Measurements from ENCODE around the gene CACNA1F.

Gene CACNA1F

DNA sequence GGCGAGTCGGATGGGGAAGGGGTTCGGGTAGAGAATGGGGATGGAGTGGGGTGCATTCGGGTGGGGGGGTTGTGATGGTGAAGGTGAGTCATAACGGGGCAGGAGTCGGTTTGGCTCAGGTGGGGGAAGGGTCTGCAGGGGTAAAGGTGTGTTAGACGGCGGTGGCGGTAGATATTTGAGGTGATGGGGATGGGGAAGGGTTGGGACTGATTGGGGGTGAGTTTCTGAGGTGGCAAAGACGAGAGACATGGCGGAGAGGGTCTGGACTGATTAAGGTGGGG is 33.9 kb downstream of the CACNA1F start:
- DNase-seq (ENCODE audit: low read depth, low spot score) = no peak

DNA sequence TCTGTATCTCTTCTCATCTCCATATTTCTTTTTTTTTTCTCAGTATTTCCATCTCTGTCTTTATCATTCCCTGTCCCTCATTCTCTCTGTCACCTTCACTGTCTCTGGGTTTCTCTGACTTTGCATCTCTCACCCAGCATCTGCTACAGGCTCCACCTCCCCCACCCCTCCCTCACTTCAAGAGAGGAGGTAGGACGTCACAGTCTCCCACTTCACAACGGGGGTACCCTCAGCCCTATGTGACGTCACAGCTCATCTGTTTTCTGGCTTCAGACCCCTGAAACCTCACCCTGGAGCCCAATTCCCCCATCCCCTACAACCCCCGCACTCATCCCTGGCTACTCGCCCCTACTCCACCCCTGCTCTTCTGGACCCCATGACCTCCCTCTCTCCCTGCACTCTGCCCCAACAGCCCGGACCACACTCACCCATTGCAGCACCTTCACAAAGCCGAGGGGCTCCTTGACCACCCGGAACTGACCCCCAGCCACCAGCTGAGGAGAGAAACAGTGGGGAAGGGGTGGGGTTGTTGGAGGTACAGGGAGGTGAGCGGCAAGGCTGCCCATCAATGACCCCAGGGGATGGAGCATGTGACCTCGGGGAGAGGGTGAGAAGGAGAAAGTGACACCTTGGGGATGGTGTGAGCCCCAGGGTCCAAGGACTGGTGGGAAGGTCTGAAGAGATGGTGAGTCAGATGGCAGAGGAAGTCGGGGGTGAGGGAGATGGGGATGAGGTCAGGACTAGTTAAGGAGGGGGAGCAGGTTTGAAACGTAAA is 34.4 kb downstream of the CACNA1F start:
- DNase-seq (ENCODE audit: low read depth, low spot score) = no peak

- DNase-seq (ENCODE audit: low read depth, low spot score) = no peak
These were observed 35.5 kb downstream of the CACNA1F start for GRCh38 chrX:49197543-49198087.

GRCh38 chrX:49193542-49193964 is 39.6 kb downstream of the CACNA1F start:
- no peak for DNase-seq (ENCODE audit: low read depth, low spot score)

DNA sequence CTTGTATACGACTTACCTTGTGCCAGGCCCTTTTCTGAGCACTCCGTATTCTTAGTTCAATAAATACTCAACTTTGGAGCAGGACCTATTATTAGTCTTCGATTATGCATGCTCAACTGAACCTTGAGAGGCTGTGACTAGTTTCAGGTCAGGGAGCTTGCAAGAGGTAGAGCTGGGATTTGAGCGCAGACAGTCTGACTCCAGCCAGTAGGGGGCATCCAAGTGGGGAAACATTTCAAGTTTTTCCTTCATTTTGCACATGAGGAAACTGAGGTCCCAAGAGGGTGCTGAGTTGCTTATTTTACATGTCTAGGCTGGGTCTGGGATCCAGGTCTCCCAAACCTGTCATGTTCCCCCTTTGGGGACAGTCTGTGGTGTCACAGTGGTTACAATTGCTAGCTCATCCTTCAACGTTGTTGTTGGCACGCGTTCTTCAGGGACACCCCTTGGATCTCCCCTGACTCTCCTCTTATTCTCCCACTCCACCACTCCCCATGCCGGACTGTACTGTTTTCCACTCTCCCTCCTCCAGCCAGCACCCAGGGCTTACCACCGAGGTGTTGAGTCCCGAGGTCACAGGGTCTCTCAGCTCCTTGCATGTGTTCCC is 40.3 kb downstream of the CACNA1F start:
- no peak for DNase-seq (ENCODE audit: low read depth, low spot score)

- no peak for DNase-seq (ENCODE audit: low read depth, low spot score)
These were observed 41.5 kb downstream of the CACNA1F start for GRCh38 chrX:49191574-49192011.

- DNase-seq (ENCODE audit: low read depth, low spot score) = peak; percentile 98
These were observed 42.1 kb downstream of the CACNA1F start for GRCh38 chrX:49190821-49191573.

DNA sequence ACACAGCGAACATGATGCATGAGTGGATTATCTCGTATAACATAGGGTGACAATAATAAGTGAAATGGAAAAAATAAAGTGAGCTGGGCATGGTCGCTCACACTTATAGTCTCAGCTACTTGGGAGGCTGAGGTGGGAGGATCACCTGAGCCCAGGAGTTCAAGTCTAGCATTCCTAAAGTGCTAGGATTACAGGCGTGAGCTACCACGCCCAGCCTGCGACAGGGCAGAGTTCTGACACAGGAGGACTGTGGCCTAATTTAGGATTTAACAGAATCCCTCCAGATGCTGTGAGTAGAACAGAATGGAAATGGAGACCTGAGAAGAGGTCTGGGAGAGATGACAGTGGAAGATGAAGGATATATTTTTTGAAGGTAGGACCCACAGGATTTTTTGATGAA is 43.5 kb downstream of the CACNA1F start:
- DNase-seq (ENCODE audit: low read depth, low spot score) = no peak

GRCh38 chrX:49188468-49189076 is 44.6 kb downstream of the CACNA1F start:
- no peak for DNase-seq (ENCODE audit: low read depth, low spot score)

- no peak for DNase-seq (ENCODE audit: low read depth, low spot score)
These were observed 45.6 kb downstream of the CACNA1F start for GRCh38 chrX:49187526-49187925.

DNA sequence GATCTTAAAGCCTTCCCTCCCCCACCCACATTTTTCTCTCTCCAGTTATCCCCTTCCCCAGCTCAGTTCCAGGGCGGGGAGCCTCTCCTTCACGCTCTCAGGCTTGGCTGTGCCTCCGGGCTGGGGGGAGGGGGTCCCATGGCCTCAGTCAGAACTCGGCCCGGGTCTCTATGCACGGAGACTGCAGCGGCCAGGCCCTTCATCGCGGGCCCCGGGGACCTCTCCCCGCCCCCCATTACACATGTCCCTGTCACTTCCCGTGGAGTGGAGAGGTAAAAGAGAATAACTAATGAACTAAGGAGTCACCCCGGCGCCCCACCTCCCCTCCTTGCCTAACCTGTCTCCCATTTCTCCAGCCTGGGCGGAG is 46.1 kb downstream of the CACNA1F start:
- DNase-seq (ENCODE audit: low read depth, low spot score) = no peak

GRCh38 chrX:49186125-49187027 is 46.8 kb downstream of the CACNA1F start, which contains the start of gene PRICKLE3:
Gene PRICKLE3 (minus strand): TSS chrX:49186373. CDS start chrX:49186297, 76 bp downstream.
- DNase-seq (ENCODE audit: low read depth, low spot score) = no peak

DNA sequence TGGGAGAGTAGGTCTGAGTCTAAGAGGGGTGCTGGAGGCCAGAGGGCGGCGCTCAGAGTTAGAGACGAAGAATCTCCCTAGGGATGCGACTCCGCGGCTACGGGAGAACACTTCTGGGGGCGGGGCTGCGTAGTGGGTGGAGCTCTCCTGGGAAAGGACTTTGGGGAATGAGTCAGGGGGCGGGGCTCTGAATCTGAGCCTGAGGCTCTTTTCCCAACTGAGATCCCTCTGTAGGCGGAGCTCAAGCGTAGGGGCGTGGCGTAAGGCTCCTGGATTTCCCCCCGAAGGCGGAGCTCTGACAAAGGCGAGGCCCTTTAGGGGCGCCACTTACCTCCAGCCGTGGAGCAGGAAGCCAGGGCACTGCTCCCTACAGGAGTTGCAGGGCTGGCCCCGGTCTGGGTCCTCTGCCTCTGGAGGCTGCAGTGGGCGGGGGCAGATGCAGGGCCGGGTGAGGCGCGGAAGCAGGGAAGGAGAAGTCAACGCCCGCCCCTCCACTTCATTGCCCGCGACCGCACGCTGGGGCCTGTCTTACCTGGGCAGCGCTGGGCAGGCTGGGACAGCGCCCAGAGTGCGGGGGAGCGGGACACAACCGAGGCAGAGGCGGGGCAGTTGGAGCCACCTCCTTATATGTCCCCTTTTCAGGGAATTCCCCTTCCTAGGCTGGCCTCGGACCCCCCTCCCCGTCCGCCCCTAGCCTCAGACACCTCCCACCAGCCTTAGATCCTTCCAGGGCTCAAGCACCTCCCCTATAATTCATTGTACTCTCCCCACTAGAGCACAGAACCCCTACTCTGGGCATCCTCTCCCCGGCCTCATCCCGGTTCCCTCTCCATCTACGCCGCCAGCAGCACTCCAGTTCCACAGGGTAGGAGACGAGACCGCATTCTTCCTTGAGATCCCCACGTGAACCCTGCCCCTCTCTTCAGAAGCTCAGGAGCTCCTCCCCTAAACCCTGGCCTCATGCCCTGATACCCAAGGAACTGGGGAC is 48.6 kb downstream of the CACNA1F start:
- peak; percentile 47 for DNase-seq (ENCODE audit: low read depth, low spot score)

GRCh38 chrX:49183701-49184281 is 49.3 kb downstream of the CACNA1F start:
- no peak for DNase-seq (ENCODE audit: low read depth, low spot score)

DNA sequence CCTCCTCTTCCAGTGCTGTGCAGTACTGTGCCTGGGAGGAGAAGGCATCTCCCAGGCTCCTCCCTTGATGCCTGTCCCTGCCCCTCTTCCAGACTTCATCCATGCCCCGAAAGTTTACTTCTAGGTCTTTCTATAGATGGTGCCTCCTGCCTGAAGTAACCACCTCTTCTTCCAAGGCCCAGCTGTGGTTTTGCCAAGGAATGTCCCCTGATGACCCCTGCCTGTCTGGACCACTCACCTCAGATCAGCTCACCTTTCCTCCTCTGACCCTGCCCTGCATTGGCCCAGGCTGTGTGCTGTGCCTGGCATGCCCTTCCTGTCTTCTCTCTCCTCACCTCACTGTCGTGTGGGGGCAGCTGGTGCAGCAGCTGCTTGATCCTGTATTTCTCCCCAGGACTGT is 53.8 kb downstream of the CACNA1F start:
- no peak for DNase-seq (ENCODE audit: low read depth, low spot score)

- no peak for DNase-seq (ENCODE audit: low read depth, low spot score)
These were observed 54.6 kb downstream of the CACNA1F start for GRCh38 chrX:49178537-49178936.

DNA sequence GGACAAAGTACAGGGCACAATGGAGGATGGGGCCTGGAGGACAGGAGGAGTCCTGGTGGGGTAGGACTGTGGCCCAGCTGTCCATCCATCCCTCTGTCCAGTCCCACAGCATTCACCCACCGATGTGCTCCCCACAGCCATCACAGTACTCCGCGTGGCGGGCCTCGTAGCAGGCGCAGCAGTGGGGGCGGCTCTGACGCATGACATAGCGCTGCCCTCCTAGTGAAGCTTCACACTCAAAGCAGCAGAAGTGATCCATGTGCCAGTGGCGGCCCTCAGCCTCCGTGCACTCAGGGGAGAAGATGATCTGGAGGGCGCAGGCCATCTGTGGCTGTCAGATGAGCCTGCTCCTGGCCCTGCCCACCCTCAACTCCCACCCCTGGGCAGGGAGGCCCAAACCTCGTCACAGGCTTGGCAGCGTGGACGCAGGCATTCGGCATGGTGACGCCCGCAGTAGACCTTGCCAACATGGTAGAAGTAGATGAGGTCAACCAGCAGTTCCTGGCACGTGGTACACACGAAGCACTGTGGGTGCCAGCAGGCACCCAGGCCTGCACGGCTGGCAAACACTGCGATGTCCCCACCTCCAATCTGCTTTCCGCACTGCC is 55.2 kb downstream of the CACNA1F start:
- DNase-seq (ENCODE audit: low read depth, low spot score) = no peak

DNA sequence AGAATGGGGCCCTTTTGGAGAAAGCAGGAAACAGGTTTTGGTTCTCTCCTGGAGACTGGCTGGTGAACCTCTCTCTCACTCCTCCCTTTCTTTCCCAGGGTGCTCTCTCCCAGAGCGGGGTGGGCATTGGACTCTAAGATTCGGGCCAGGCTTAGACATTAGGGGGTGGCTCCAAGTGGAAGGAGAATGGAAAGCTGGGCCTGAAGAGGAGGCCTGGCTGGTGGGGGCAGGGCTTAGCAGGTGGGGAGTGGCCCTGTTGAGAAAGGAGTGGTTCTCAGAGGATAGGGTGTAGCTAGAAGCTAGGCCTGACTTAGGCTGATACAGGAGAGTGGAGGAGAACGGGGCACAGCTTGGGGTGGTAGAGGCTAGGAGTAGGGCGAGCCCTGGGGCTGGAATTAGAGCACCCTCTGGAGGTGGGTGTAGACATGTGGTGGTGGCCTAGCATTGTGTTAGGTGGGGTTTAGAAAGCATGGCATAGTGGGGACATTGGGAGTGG is 55.8 kb downstream of the CACNA1F start:
- DNase-seq (ENCODE audit: low read depth, low spot score) = no peak
